ENCODE measurements around the gene CD200R1L. TPM values are rescaled to one million over a fixed set of nuclear protein-coding genes. Genes with fewer than 3 reads are reported as not detected.

Gene CD200R1L
- total RNA-seq, 3 donors from 2014 or later = not detected

DNA sequence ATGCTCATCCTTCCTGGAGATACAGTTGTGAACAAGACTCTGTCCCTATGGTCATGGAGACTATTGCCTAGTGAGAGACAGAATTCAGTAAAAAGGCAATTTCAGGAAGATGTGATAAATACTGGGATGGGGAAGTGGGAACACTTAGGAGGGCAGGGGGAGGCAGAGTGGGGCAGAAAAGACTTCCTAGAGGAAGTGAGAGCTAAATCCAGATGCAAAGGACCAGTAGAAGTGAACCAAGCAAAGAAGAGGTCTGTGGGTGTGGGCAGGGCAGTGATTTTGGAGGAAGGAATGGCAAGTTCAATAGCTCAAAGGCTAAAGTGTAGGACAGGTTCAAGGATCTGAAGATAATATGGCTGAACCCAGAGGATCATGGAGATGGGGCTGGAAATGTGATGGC is 68.9 kb downstream of the CD200R1L start:
- Histone ChIP-seq H3K36me3 (ENCODE audit: low read depth) (no peaks in the 10 kb centered on the region), H3K4me3 (no peak overlapping the region), H3K4me1 (ENCODE audit: low read depth) (peaks cover 9% of the 10 kb centered on the region), H3K9me3 (no peaks in the 10 kb centered on the region)
- DNase-seq (no peak), ATAC-seq (no peak)
- intact Hi-C loops (cut with DNase I, micrococcal nuclease) = no loop called here
- TF ChIP-seq, protein P1, sequence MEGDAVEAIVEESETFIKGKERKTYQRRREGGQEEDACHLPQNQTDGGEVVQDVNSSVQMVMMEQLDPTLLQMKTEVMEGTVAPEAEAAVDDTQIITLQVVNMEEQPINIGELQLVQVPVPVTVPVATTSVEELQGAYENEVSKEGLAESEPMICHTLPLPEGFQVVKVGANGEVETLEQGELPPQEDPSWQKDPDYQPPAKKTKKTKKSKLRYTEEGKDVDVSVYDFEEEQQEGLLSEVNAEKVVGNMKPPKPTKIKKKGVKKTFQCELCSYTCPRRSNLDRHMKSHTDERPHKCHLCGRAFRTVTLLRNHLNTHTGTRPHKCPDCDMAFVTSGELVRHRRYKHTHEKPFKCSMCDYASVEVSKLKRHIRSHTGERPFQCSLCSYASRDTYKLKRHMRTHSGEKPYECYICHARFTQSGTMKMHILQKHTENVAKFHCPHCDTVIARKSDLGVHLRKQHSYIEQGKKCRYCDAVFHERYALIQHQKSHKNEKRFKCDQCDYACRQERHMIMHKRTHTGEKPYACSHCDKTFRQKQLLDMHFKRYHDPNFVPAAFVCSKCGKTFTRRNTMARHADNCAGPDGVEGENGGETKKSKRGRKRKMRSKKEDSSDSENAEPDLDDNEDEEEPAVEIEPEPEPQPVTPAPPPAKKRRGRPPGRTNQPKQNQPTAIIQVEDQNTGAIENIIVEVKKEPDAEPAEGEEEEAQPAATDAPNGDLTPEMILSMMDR (IDR thresholded peaks at IDR 0.05) = no peak

DNA sequence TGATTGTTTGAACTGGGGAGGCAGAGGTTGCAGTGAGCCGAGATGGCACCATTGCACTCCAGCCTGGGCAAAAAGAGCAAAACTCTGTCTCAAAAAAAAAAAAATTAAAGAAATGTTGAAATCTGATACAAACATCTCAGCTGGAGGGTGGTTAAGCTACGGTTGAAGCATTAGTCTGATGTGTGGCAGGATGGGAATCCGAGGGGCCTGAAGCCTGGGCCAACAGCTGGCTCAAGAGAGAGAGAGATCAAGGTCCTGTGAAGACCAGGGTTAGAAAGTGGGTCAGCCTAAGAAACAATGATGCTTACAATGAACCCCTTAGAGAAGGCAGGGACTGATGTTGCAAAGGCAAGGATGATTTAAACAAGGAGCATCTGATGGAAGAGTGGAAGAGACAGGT is 69.8 kb downstream of the CD200R1L start:
- peaks cover 9% of the 10 kb centered on the region for H3K4me1 ChIP-seq (ENCODE audit: low read depth)
- intact Hi-C loops (cut with DNase I, micrococcal nuclease) = no loop called here
- DNase-seq (no peak), ATAC-seq (no peak)
- H3K4me3 ChIP-seq = no peak overlapping the region
- H3K9me3 ChIP-seq = no peaks in the 10 kb centered on the region
- TF ChIP-seq, protein P1 (IDR thresholded peaks at IDR 0.05) = no peak
- no peaks in the 10 kb centered on the region for H3K36me3 ChIP-seq (ENCODE audit: low read depth)

DNA sequence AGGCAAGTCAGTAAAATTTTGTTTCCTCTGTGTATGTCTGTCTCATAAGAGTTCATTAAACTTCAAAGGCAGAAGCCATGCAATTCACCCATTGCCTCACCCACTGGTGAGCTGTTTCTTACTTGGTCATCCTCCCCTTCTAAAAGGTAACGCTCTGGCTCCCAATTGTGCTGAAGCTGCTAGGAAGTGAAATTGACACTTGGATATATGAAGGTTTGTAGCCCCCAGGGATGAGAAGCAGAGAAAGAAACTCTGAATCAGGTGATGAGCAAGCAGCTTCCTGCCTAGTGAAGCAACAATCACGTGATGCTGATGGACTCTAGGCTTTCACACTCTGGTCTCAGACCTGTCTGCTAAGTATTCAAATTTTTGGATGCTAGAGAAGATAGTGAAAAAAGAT is 70.7 kb downstream of the CD200R1L start:
- Histone ChIP-seq H3K4me3 (no peak overlapping the region), H3K9me3 (no peaks in the 10 kb centered on the region), H3K4me1 (ENCODE audit: low read depth) (peaks cover 9% of the 10 kb centered on the region), H3K36me3 (ENCODE audit: low read depth) (no peaks in the 10 kb centered on the region)
- intact Hi-C loops (cut with DNase I, micrococcal nuclease) = no loop called here
- TF ChIP-seq, protein P1 (IDR thresholded peaks at IDR 0.05) = no peak
- DNase-seq (no peak), ATAC-seq (no peak)

DNA sequence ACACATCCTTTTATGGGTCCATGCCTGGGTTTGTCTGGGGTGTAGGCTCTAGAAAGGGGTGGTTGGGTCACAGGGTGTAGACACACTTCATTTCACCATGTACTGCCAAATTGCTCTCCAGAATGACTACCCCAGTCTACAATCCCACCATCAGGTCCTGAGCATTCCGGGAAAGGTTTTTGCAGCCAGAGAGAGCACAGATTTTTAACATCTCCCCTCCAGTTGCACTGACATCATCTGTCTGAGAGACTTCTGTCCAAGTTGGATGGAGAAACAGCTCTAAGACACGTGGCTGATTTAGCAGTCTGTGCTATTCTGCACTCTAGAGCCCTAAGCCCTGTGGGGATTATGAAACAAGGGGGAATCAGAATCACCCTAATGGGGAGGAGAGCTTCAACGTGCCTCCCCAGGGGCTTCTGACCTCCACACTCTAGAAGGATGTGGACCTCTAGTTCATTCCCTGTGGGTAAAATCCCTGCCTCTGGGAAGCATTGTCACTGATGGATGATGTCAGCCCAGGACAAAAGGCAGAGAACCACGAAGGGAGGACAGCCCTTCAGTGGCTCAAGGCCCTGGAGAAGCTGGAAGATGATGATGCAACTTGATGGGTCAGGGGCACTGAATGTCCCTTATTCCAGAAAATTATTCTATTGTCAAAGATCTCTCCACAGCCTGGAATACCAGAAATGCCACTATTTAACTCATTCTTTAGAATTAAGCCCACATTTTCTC is 71.5 kb downstream of the CD200R1L start:
- Histone ChIP-seq H3K4me3 (no peak overlapping the region), H3K4me1 (ENCODE audit: low read depth) (peaks cover 9% of the 10 kb centered on the region), H3K36me3 (ENCODE audit: low read depth) (no peaks in the 10 kb centered on the region), H3K9me3 (no peaks in the 10 kb centered on the region)
- intact Hi-C loops (cut with DNase I, micrococcal nuclease) = no loop called here
- TF ChIP-seq, protein P1 (IDR thresholded peaks at IDR 0.05) = no peak
- ATAC-seq (peak; percentile 8), DNase-seq (no peak)

DNA sequence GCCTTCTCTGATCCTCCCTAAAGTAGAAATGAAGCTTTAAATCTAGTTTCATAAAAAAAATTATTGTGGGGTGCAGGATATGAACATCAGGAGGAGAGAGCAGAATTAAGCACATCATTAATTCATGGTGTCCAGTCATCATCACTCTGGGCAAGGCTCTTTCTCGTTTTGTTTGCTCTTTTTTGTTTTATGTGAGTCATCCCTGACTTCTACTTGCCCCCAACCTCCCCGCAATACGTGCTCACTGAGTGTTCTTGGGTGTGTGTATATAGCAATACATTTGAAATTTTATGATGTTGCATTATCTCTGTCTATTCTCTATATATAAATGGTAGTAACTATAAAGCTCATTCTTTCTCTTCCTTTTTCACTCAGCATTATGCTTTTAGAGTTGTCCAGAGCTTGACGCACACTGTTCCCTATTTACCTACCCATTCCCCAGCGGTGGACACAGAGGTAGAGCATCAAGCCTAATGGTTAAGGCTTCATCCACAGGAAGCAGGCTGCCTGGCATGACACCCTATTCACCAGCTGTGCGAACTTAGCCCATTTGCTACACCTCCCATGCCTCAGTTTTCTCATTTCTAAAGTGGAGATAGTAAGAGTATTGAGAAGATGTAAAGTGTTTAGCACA is 72.3 kb downstream of the CD200R1L start:
- peaks cover 9% of the 10 kb centered on the region for H3K4me1 ChIP-seq (ENCODE audit: low read depth)
- ATAC-seq (peak; percentile 42), DNase-seq (no peak)
- H3K4me3 ChIP-seq = no peak overlapping the region
- H3K9me3 ChIP-seq = no peaks in the 10 kb centered on the region
- intact Hi-C loops (cut with DNase I, micrococcal nuclease) = no loop called here
- TF ChIP-seq, protein P1 (IDR thresholded peaks at IDR 0.05) = no peak
- H3K36me3 ChIP-seq (ENCODE audit: low read depth) = no peaks in the 10 kb centered on the region
